NCI-H1048 (cell line): ENCODE results near the gene CCDC86.

Source experiments
- DNase-seq: peaks from one replicate; lab custom pipeline; 2025; lab: John Stamatoyannopoulos, UW

Gene CCDC86

DNA sequence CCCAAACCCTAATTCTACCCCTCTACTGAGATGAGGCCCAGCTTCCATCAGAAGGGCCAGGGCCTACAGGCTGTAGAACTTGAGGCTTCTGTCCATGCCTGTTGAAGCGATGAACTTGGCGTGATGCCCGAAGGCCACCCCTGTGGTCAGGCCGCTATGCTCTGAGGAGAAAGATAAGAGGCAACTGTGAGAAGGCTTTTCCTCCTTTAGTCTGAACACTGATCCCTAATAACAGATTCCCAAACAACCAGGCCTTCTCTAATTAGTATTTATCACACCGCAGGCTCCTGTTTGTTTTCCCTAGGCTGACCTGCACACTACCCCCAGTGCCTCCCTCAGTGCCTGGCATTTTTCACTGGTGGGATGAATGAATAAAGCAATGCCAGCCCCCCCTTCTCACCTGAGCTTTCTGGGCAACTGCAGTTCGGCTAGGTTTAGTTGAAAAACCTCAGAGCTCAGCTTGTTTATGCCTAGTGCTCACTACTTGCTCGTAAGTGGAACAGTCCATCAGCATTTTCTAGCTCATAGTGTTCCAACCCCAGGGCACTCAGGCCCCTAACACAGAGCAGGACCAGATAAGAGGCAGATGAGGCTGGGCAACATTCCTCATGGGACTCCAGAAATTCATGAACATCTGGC, 49.3 kb downstream of the CCDC86 start:
- DNase-seq: no peak

DNA sequence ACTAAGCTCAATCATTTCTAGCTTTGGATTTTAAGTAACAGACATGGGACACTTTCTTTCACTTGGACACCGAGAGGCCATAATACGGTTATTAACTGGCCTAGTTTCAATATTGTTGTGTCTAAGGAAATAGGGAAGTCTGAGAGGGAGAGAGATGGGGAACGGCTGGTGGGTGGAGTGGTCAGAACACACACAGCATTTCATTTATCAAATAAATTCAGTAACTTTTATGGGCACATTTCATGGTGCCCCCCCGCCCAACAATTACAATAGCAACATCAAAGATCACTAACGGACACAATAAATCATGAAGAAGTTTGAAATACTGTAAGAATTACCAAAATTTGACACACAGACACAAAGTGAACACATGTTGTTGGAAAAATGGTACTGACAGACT, 53.8 kb downstream of the CCDC86 start:
- DNase-seq: no peak

DNA sequence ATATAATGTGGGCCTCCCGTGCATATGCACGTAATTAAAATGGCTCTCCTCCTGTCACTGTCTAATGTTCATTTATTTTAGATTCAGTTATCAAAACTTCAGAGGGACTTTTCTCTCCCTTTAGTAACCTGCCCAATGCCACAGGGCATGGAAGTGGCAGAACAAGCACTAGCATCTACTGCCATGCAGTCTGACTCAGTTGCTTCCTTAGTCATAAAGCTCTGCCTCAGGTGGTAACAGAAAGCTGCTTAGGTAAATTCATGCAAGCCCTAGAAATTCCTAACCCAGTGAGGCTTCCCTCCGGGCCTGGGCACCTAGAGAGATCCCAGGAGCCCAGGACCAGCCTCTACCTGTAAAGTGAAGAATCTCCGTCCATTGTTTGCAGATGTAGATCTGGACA, 55.6 kb downstream of the CCDC86 start:
- no peak for DNase-seq

DNA sequence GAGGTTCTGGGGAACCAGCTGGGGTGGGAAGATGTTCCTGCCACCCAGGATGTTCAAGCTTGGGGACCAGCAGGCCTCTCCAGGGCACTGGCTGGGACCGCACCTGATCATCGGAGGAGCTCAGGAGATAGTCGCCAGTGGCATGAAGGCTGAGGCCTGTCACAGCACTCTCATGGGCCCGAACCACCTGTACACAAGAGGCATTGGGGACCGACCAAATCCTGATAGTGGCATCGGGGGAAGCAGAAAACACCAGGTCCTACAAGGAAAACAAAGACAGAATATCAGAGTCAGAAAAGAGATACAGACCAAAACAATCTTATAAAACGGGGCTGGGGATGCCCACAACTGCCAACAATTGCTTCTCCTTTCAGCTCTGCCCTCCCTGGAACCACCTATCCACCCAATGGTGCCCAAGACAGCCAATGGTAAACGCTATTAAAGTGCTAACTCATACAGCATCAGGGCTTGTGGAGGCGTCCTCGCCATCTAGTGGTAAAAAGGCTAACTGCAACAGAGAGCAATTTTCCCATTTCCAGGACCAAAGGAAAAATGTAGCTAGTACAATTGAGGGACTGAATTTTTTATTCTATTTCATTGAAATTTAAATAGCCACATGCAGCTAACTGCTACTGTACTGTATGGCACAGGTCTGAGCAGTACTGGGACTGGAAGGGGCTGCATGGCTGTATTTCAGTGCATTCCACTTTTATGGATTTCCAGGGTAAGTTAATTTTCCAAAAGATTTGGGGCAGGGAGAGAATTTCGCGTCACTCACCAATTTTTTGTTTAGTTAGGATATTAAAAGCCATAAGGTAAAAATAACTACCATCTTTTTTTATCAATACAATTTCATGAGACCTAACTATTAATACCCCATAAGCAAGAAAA, 57.4 kb downstream of the CCDC86 start:
- peak; percentile 29 for DNase-seq

DNA sequence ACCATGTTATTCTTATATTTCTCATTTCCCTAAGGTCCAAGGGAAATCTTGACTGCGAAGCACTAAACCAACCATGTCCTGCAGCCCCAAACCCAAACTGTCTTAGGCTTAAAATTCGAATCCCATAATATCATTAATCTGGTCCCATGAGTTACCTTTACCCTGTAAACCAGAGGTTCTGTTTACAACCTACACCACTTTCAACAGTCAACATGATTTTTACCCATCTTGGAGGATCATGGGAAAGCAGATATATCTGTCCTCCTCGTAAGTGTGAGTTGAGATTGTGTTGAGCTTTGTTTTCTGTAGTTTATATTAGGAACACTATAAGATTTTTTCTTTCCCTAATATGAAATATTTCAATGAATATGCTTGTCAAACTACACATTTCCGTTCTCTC, 58.1 kb downstream of the CCDC86 start:
- no peak for DNase-seq
